ENCODE data around the gene IGSF9B. TPM values are rescaled to one million over a fixed set of nuclear protein-coding genes. Genes with fewer than 3 reads are reported as not detected.

IGSF9B gene
- total RNA-seq, 4 donors from 2014 or later: 2.1 to 5.1 (median 2.8) TPM

- no peak for TF ChIP-seq EP300 (IDR thresholded peaks at IDR 0.05)
- no peak for TF ChIP-seq CTCF (IDR thresholded peaks at IDR 0.05)
- no peak for TF ChIP-seq POLR2A (IDR thresholded peaks at IDR 0.05)
- no peaks in the 10 kb centered on the region for H3K27me3 ChIP-seq
- no peaks in the 10 kb centered on the region for H3K4me1 ChIP-seq
- H3K9me3 ChIP-seq: no peaks in the 10 kb centered on the region
- WGBS, 2 donors: 91 to 95% methylated on average over 13 of the region's 13 CpGs
- H3K27ac ChIP-seq: no peak overlapping the region
- DNase-seq (ENCODE audit: low spot score in 2 of 2): no peak
- no peaks in the 10 kb centered on the region for H3K36me3 ChIP-seq
- H3K4me3 ChIP-seq: no peak overlapping the region
These were observed 37.2 kb upstream of the IGSF9B start for GRCh38 chr11:133993921-133994320.

GRCh38 chr11:133993107-133993506, 36.3 kb upstream of the IGSF9B start:
- Histone ChIP-seq H3K4me1 (no peaks in the 10 kb centered on the region), H3K36me3 (no peaks in the 10 kb centered on the region), H3K9me3 (no peaks in the 10 kb centered on the region), H3K4me3 (no peak overlapping the region), H3K27ac (no peak overlapping the region), H3K27me3 (no peaks in the 10 kb centered on the region)
- no peak for DNase-seq (ENCODE audit: low spot score in 2 of 2)
- WGBS, 2 donors: 83 to 87% methylated on average over 7 of the region's 7 CpGs
- no peak for TF ChIP-seq EP300 (IDR thresholded peaks at IDR 0.05)
- TF ChIP-seq CTCF (IDR thresholded peaks at IDR 0.05): no peak

GRCh38 chr11:133992121-133992520, 35.4 kb upstream of the IGSF9B start:
- no peak for DNase-seq (ENCODE audit: low spot score in 2 of 2)
- Histone ChIP-seq H3K27ac (no peak overlapping the region), H3K9me3 (no peaks in the 10 kb centered on the region), H3K36me3 (no peaks in the 10 kb centered on the region), H3K4me3 (no peak overlapping the region), H3K4me1 (no peaks in the 10 kb centered on the region), H3K27me3 (no peaks in the 10 kb centered on the region)
- TF ChIP-seq POLR2A (IDR thresholded peaks at IDR 0.05) (no peak), EP300 (IDR thresholded peaks at IDR 0.05) (no peak), CTCF (IDR thresholded peaks at IDR 0.05) (no peak)
- 65 to 67% methylated on average over 4 of the region's 4 CpGs for WGBS, 2 donors

- Histone ChIP-seq H3K4me1 (no peaks in the 10 kb centered on the region), H3K4me3 (no peak overlapping the region), H3K36me3 (no peaks in the 10 kb centered on the region), H3K9me3 (no peaks in the 10 kb centered on the region), H3K27ac (no peak overlapping the region), H3K27me3 (no peaks in the 10 kb centered on the region)
- TF ChIP-seq CTCF (IDR thresholded peaks at IDR 0.05) (no peak), EP300 (IDR thresholded peaks at IDR 0.05) (no peak), POLR2A (IDR thresholded peaks at IDR 0.05) (no peak)
- WGBS, 2 donors: 57 to 79% methylated on average over 11 to 12 of the region's 12 CpGs
- no peak for DNase-seq (ENCODE audit: low spot score in 2 of 2)
These were observed 34.3 kb upstream of the IGSF9B start for GRCh38 chr11:133991101-133991500.

- 83% methylated on average over 10 of the region's 10 CpGs for WGBS, 2 donors
- no peaks in the 10 kb centered on the region for H3K9me3 ChIP-seq
- no peak for DNase-seq (ENCODE audit: low spot score in 2 of 2)
These were observed 33.7 kb upstream of the IGSF9B start for GRCh38 chr11:133990501-133990900.

More at GRCh38 chr11:133990501-133990900, 33.7 kb upstream of the IGSF9B start:
- no peak for TF ChIP-seq EP300 (IDR thresholded peaks at IDR 0.05)
- TF ChIP-seq CTCF (IDR thresholded peaks at IDR 0.05): no peak
- no peak for TF ChIP-seq POLR2A (IDR thresholded peaks at IDR 0.05)
- no peak overlapping the region for H3K27ac ChIP-seq
- no peaks in the 10 kb centered on the region for H3K4me1 ChIP-seq
- H3K4me3 ChIP-seq: no peak overlapping the region
- no peaks in the 10 kb centered on the region for H3K36me3 ChIP-seq
- H3K27me3 ChIP-seq: no peaks in the 10 kb centered on the region
